ENCODE results near the gene TOMM7.

DNA sequence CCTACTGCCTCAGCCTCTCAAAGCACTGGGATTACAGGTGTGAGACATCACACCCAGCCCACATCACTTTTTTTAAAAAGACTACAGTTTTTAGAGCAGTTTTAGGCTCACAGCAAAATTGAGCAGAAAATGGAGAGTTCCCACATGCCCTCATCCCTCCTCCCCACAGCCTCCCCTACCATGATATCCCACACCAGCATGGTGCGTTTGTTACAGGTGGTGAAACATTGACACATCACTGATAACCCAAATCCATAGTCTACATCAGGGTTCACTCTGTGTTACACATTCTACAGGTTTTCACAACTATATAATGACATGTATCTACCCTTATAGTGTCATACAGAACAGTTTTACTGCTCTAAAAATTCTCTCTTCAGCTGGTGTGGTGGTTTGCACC, 24.3 kb upstream of the TOMM7 start:
- TF ChIP-seq POLR2A (IDR thresholded peaks at IDR 0.05; ENCODE audit: low read depth, low read length) (no peak), POLR2AphosphoS5 (IDR thresholded peaks at IDR 0.05; ENCODE audit: low read depth, low read length) (no peak), TAF1 (IDR thresholded peaks at IDR 0.05; ENCODE audit: borderline replicate concordance, low read depth, low read length) (no peak)
